Omental fat pad (tissue), 4 donors: ENCODE data around the gene OR2AK2. TPM values are rescaled to one million over a fixed set of nuclear protein-coding genes. Genes with fewer than 3 reads are reported as not detected.

Source experiments
- ATAC-seq: fragments of 150-250 bp; one replicate; pipeline ENCODE4 v1.9.1; 2016; ENCODE audit warnings: mild to moderate bottlenecking, moderate library complexity; ENCODE audit not compliant: low FRiP score
- DNase-seq: peaks from one replicate; pipeline ENCODE4 v3.0.0-alpha.2; 2019; ENCODE audit warnings: low spot score
- CTCF ChIP-seq, 3 donors: fragments of 450-650 bp; IDR thresholded peaks; one replicate each; pipeline ENCODE4 v1.5.1; 2016 to 2017; ENCODE audit warnings: antibody characterized with exemption in 3 of 3, mild to moderate bottlenecking in 3 of 3, moderate library complexity in 2 of 3
- total RNA-seq, 4 donors: library from RNA; depleted of rRNA; stranded (reverse); fragments of >200 nt; gene quantifications; one replicate each; pipeline ENCODE4 v1.1.0, GENCODE V29; 2016

Gene OR2AK2
- total RNA-seq, 4 donors from 2014 or later = not detected

GRCh38 chr1:247992986-247993385 lies 28.0 kb downstream of the OR2AK2 start:
- no peak for TF ChIP-seq CTCF (IDR thresholded peaks at IDR 0.05)
- DNase-seq = no peak
- no peak for ATAC-seq

GRCh38 chr1:247998811-247999210 lies 33.8 kb downstream of the OR2AK2 start:
- TF ChIP-seq CTCF (IDR thresholded peaks at IDR 0.05) = no peak
- ATAC-seq (no peak), DNase-seq (no peak)

GRCh38 chr1:248000169-248000568 lies 35.1 kb downstream of the OR2AK2 start:
- no peak for ATAC-seq

GRCh38 chr1:248007778-248008177 lies 42.7 kb downstream of the OR2AK2 start:
- ATAC-seq (no peak), DNase-seq (no peak)
- no peak for TF ChIP-seq CTCF (IDR thresholded peaks at IDR 0.05)

More at GRCh38 chr1:248000169-248000568, 35.1 kb downstream of the OR2AK2 start:
- no peak for DNase-seq
- TF ChIP-seq CTCF (IDR thresholded peaks at IDR 0.05) = no peak

GRCh38 chr1:248009681-248010080 lies 44.6 kb downstream of the OR2AK2 start:
- ATAC-seq (no peak), DNase-seq (no peak)
- TF ChIP-seq CTCF (IDR thresholded peaks at IDR 0.05) = no peak

GRCh38 chr1:248013229-248013710 lies 48.2 kb downstream of the OR2AK2 start, which contains the start of gene OR2L5:
Gene OR2L5, plus strand, starts transcription at chr1:248013660. Its CDS starts 8,288 bp downstream, at chr1:248021948.
- no peak for ATAC-seq
- TF ChIP-seq CTCF (IDR thresholded peaks at IDR 0.05) = no peak
- DNase-seq = no peak

GRCh38 chr1:248015803-248016202 lies 50.8 kb downstream of the OR2AK2 start:
- no peak for TF ChIP-seq CTCF (IDR thresholded peaks at IDR 0.05)
- no peak for DNase-seq
- ATAC-seq = no peak
